GM21360 (cell line): Measurements from ENCODE around the gene FITM1.

ENCODE experiments used
- ATAC-seq: cut with Tn5 transposase; IDR thresholded peaks from one replicate; pipeline ENCODE4 v1.9.1; 2021; ENCODE audit warnings: mild to moderate bottlenecking, moderate library complexity; ENCODE audit not compliant: unreplicated experiment

Gene FITM1

GRCh38 chr14:24179961-24180796 lies 49.7 kb downstream of the FITM1 start:
- no peak for ATAC-seq

GRCh38 chr14:24181371-24182077 lies 51.1 kb downstream of the FITM1 start:
- ATAC-seq, result no peak
